IMR-90 (cell line): ENCODE results near the gene LMAN2. TPM values are rescaled to one million over a fixed set of nuclear protein-coding genes. Genes with fewer than 3 reads are reported as not detected.

ENCODE experiments used
- ATAC-seq: fragments of 200-7000 bp; cut with Tn5 transposase; 2 replicates; pipeline ENCODE4 v1.9.1; 2020; ENCODE audit warnings: low read depth, mild to moderate bottlenecking, moderate library complexity
- BruUV-seq: library from RNA; stranded (reverse); fragments of 400-500 nt; replicated peaks from 2 replicates; lab custom pipeline; 2021; lab: Mats Ljungman, UMichigan
- CTCF ChIA-PET: fragments of 300-600 bp; formaldehyde crosslinking; extraction: SDS; loops from one replicate; lab custom pipeline; 2021; ENCODE audit warnings: antibody characterized with exemption; lab: Yijun Ruan, JAX
- POLR2A ChIA-PET: fragments of 300-600 bp; sonication (Branson Sonifier 250); formaldehyde crosslinking; loops from one replicate; lab custom pipeline; 2022; ENCODE audit warnings: antibody characterized with exemption; ENCODE audit not compliant: unreplicated experiment; lab: Charles Lee
- DNase-seq: peaks from one replicate; pipeline ENCODE4 v3.0.0; 2013
- H2AFZ ChIP-seq: replicated peaks from 2 replicates; pipeline ENCODE3; 2013; ENCODE audit warnings: low read length, mild to moderate bottlenecking; ENCODE audit not compliant: poor library complexity
- H2AK5ac ChIP-seq: 2 replicates; pipeline ENCODE4 v1.6.1; 2013; ENCODE audit warnings: low read depth, low read length, inconsistent platforms
- H2AK9ac ChIP-seq: replicated peaks from 2 replicates; pipeline ENCODE3; 2013; ENCODE audit warnings: mild to moderate bottlenecking, low read depth, low read length, moderate library complexity; ENCODE audit not compliant: poor library complexity
- H2BK120ac ChIP-seq: 2 replicates; pipeline ENCODE4 v1.6.1; 2013; ENCODE audit warnings: low read depth, low read length, inconsistent platforms
- H2BK15ac ChIP-seq: 3 replicates; pipeline ENCODE4 v1.6.1; 2013; ENCODE audit warnings: low read depth, low read length, inconsistent platforms
- H2BK20ac ChIP-seq: 2 replicates; pipeline ENCODE4 v1.6.1; 2013; ENCODE audit warnings: low read depth, mild to moderate bottlenecking, inconsistent platforms, low read length, moderate library complexity
- H2BK5ac ChIP-seq: 2 replicates; pipeline ENCODE4 v1.6.1; 2013; ENCODE audit warnings: mild to moderate bottlenecking, low read depth, low read length, inconsistent platforms; ENCODE audit not compliant: poor library complexity, severe bottlenecking
- H3K14ac ChIP-seq: replicated peaks from 2 replicates; pipeline ENCODE4 v1.6.1; 2013; ENCODE audit warnings: low read depth, low read length, inconsistent platforms
- H3K18ac ChIP-seq: 2 replicates; pipeline ENCODE4 v1.6.1; 2013; ENCODE audit warnings: low read depth, low read length, control low read depth
- H3K23ac ChIP-seq: 2 replicates; pipeline ENCODE4 v1.6.1; 2013; ENCODE audit warnings: low read depth, low read length, inconsistent platforms
- H3K27ac ChIP-seq: 2 replicates; pipeline ENCODE4 v1.5.1; 2013; ENCODE audit warnings: mild to moderate bottlenecking, control low read depth, low read length; ENCODE audit not compliant: insufficient read depth
- H3K27me3 ChIP-seq: 2 replicates; pipeline ENCODE4 v1.6.1; 2013; ENCODE audit warnings: low read length; ENCODE audit not compliant: control insufficient read depth, insufficient read depth
- H3K36me3 ChIP-seq: 2 replicates; pipeline ENCODE4 v1.6.1; 2013; ENCODE audit warnings: low read length, mixed read lengths; ENCODE audit not compliant: control insufficient read depth, insufficient read depth
- H3K4ac ChIP-seq: 2 replicates; pipeline ENCODE4 v1.6.1; 2013; ENCODE audit warnings: low read depth, low read length, inconsistent platforms
- H3K4me1 ChIP-seq: 2 replicates; pipeline ENCODE4 v1.6.1; 2013; ENCODE audit warnings: low read length, mixed read lengths; ENCODE audit not compliant: control insufficient read depth, insufficient read depth
- H3K4me2 ChIP-seq: 2 replicates; pipeline ENCODE4 v1.6.1; 2013; ENCODE audit warnings: low read depth, mild to moderate bottlenecking, control low read depth, low read length, moderate library complexity
- H3K4me3 ChIP-seq: 2 replicates; pipeline ENCODE4 v1.5.1; 2013; ENCODE audit warnings: low read depth, mild to moderate bottlenecking, control low read depth, low read length, moderate library complexity; ENCODE audit not compliant: insufficient read depth
- H3K56ac ChIP-seq: 2 replicates; pipeline ENCODE4 v1.6.1; 2013; ENCODE audit warnings: low read length, inconsistent platforms; ENCODE audit not compliant: insufficient read depth; ENCODE audit errors: extremely low read depth
- H3K79me1 ChIP-seq, 2 experiments: 2 replicates each; pipeline ENCODE4 v1.6.1; 2013; ENCODE audit warnings: low read length in 2 of 2, inconsistent platforms in 1 of 2, low read depth in 1 of 2
- H3K9ac ChIP-seq: 2 replicates; pipeline ENCODE4 v1.6.1; 2013; ENCODE audit warnings: low read depth, low read length, control low read depth
- H3K9me1 ChIP-seq: 2 replicates; pipeline ENCODE4 v1.6.1; 2013; ENCODE audit warnings: low read length, inconsistent platforms; ENCODE audit not compliant: insufficient read depth
- H3K9me3 ChIP-seq: 2 replicates; pipeline ENCODE4 v1.6.1; 2013; ENCODE audit warnings: low read length; ENCODE audit not compliant: control insufficient read depth, insufficient read depth
- H4K20me1 ChIP-seq: 2 replicates; pipeline ENCODE4 v1.6.1; 2013; ENCODE audit warnings: low read length, inconsistent platforms; ENCODE audit not compliant: insufficient read depth
- H4K5ac ChIP-seq: 2 replicates; pipeline ENCODE4 v1.6.1; 2013; ENCODE audit warnings: mild to moderate bottlenecking, low read depth, low read length, control low read depth
- H4K8ac ChIP-seq, 2 experiments: 2 replicates each; pipeline ENCODE4 v1.6.1; 2013; ENCODE audit warnings: low read depth in 2 of 2, low read length in 2 of 2, control low read depth in 1 of 2, inconsistent platforms in 1 of 2
- H4K91ac ChIP-seq: 2 replicates; pipeline ENCODE4 v1.6.1; 2013; ENCODE audit warnings: low read depth, low read length, inconsistent platforms; ENCODE audit not compliant: insufficient read depth
- CEBPB ChIP-seq: IDR thresholded peaks from 2 replicates; pipeline ENCODE4 v1.6.1; 2012; ENCODE audit warnings: low read depth, low read length, improper control_type of control experiment
- ELK1 ChIP-seq: fragments of 150-350 bp; IDR thresholded peaks from 2 replicates; pipeline ENCODE4 v1.6.1; 2016; ENCODE audit warnings: low read depth, mild to moderate bottlenecking, low read length, moderate library complexity, borderline replicate concordance
- FOS ChIP-seq: fragments of 150-350 bp; IDR thresholded peaks from 2 replicates; pipeline ENCODE4 v1.6.1; 2016; ENCODE audit warnings: low read depth, low read length
- MAFK ChIP-seq: IDR thresholded peaks from 2 replicates; pipeline ENCODE4 v1.6.1; 2012; ENCODE audit warnings: low read depth, low read length, improper control_type of control experiment
- NFE2L2 ChIP-seq: fragments of 150-350 bp; IDR thresholded peaks from 2 replicates; pipeline ENCODE4 v1.6.1; 2016; ENCODE audit warnings: low read depth, mild to moderate bottlenecking, low read length
- RCOR1 ChIP-seq: IDR thresholded peaks from 2 replicates; pipeline ENCODE4 v1.6.1; 2012; ENCODE audit warnings: mild to moderate bottlenecking, low read length, improper control_type of control experiment; ENCODE audit not compliant: insufficient replicate concordance
- RFX5 ChIP-seq: IDR thresholded peaks from 2 replicates; pipeline ENCODE4 v1.8.0; 2012; ENCODE audit warnings: low read depth, mild to moderate bottlenecking, low read length, moderate library complexity
- SMC3 ChIP-seq: fragments of 150-350 bp; IDR thresholded peaks from 2 replicates; pipeline ENCODE4 v1.6.1; 2016; ENCODE audit warnings: low read depth, mild to moderate bottlenecking, antibody characterized with exemption, low read length, moderate library complexity
- WGBS, 2 experiments: methylation state at CpG; one replicate each; pipeline versions ENCODE4 v1.1.5 to v1.1.7; 2013; ENCODE audit warnings: missing lambda C conversion rate in 2 of 2; ENCODE audit not compliant: insufficient read length in 1 of 2; ENCODE audit errors: extremely low coverage in 2 of 2; 5-methylcytosine and 5-hydroxymethylcytosine counted together
- dilution Hi-C: fragments of 300-500 bp; cut with HindIII; formaldehyde crosslinking; loops from one replicate; pipeline ENCODE4 v1.14.3; 2018; ENCODE audit warnings: low sequenced_read_pairs; ENCODE audit not compliant: unreplicated experiment
- in situ Hi-C: fragments of 300-500 bp; cut with MboI; formaldehyde crosslinking; loops from 3 replicates; pipeline ENCODE4 v1.14.3; 2019; ENCODE audit warnings: low sequenced_read_pairs, inconsistent platforms, mixed read lengths
- intact Hi-C: fragments of 100-400 bp; cut with micrococcal nuclease; formaldehyde crosslinking; loops from 2 replicates; pipeline ENCODE4 v1.10.0; 2022
- polyA plus RNA-seq, 3 experiments: library from polyadenylated mRNA; depleted of rRNA; stranded (reverse); fragments of >200 nt; gene quantifications; 2 replicates each; pipeline ENCODE4 v1.2.3, GENCODE V29; 2012; ENCODE audit warnings: low replicate concordance in 1 of 3
- total RNA-seq: library from RNA; depleted of rRNA; stranded (reverse); fragments of >200 nt; gene quantifications from 2 replicates; pipeline ENCODE4 v1.2.3, GENCODE V29; 2012
- TF ChIP-seq, protein P1 (sequence below): conservative IDR thresholded peaks from 2 replicates; pipeline ENCODE4 v1.5.1; 2012; ENCODE audit warnings: mild to moderate bottlenecking, low read depth, low read length, improper control_type of control experiment

Gene LMAN2
- total and polyA plus RNA-seq, 2 of the 4 experiments (the other 2 are of a cell fraction) = 253 to 303 TPM

GRCh38 chr5:177291735-177292134 lies 59.7 kb downstream of the LMAN2 start:
- Histone ChIP-seq H3K4me1 (no peaks in the 10 kb centered on the region), H3K36me3 (peaks cover 56% of the 10 kb centered on the region), H3K23ac (no peak overlapping the region), H3K18ac (no peak overlapping the region), H2BK15ac (no peak overlapping the region), H3K4me2 (no peak overlapping the region), H4K8ac (no peak overlapping the region), H4K20me1 (no peaks in the 10 kb centered on the region), H4K91ac (no peak overlapping the region), H2BK20ac (no peak overlapping the region), H3K14ac (no peak overlapping the region), H3K9me3 (no peaks in the 10 kb centered on the region), H2AK5ac (no peak overlapping the region), H2AK9ac (no peak overlapping the region), H3K9ac (no peak overlapping the region), H4K5ac (no peak overlapping the region), H3K4ac (no peak overlapping the region), H3K27ac (no peak overlapping the region), H2BK5ac (no peak overlapping the region), H3K56ac (no peak overlapping the region), H3K4me3 (no peak overlapping the region), H3K79me1 (peaks cover 5 to 11% of the 10 kb centered on the region in 2 experiments; a peak in 2 of 4 replicates), H3K9me1 (no peaks in the 10 kb centered on the region), H3K27me3 (no peaks in the 10 kb centered on the region), H2BK120ac (no peak overlapping the region), H2AFZ (no peak overlapping the region)
- DNase-seq (no peak), ATAC-seq (no peak)
- dilution Hi-C loops (no loop called here), in situ Hi-C loops (no loop called here), intact Hi-C loops (no loop called here)
- no TSS peak for BruUV-seq
- POLR2A ChIA-PET = no interaction called here
- 90% methylated on average over 4 of the region's 7 CpGs; no CpG with 5 or more reads in 1 of the 2 experiments for WGBS, 2 experiments
- no peak for TF ChIP-seq RCOR1
- TF ChIP-seq CEBPB = no peak
- TF ChIP-seq, protein P1, sequence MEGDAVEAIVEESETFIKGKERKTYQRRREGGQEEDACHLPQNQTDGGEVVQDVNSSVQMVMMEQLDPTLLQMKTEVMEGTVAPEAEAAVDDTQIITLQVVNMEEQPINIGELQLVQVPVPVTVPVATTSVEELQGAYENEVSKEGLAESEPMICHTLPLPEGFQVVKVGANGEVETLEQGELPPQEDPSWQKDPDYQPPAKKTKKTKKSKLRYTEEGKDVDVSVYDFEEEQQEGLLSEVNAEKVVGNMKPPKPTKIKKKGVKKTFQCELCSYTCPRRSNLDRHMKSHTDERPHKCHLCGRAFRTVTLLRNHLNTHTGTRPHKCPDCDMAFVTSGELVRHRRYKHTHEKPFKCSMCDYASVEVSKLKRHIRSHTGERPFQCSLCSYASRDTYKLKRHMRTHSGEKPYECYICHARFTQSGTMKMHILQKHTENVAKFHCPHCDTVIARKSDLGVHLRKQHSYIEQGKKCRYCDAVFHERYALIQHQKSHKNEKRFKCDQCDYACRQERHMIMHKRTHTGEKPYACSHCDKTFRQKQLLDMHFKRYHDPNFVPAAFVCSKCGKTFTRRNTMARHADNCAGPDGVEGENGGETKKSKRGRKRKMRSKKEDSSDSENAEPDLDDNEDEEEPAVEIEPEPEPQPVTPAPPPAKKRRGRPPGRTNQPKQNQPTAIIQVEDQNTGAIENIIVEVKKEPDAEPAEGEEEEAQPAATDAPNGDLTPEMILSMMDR = no peak
- TF ChIP-seq RFX5 = no peak
- TF ChIP-seq FOS = no peak
- TF ChIP-seq MAFK = 0 out of 2 replicates have a peak, but pooled peaks have one; percentile 23
- no peak for TF ChIP-seq ELK1
- no peak for TF ChIP-seq SMC3
- no peak for TF ChIP-seq NFE2L2
- CTCF ChIA-PET = no interaction called here
